ENCODE measurements around the gene CSK.
A peak's percentile ranks its signal among the peaks of the same experiment; 100 is the strongest.

CSK gene

GRCh38 chr15:74776821-74777768, 4.8 kb upstream of the CSK start:
- H3K79me2 ChIP-seq (ENCODE audit: insufficient read depth, low read length) = peaks cover 23% of the 10 kb centered on the region
- peak overlapping the region; percentile 93 for H3K4me2 ChIP-seq (ENCODE audit: low read depth, low read length, poor library complexity, severe bottlenecking)
- no peaks in the 10 kb centered on the region for H4K20me1 ChIP-seq (ENCODE audit: insufficient read depth, low read length, poor library complexity, severe bottlenecking)
- TF ChIP-seq CTCF (conservative IDR thresholded peaks at IDR 0.05; ENCODE audit: low read length) = no peak
- peak overlapping the region; percentile 81 for H3K9ac ChIP-seq (ENCODE audit: low read depth, low read length, poor library complexity, severe bottlenecking)
- no peaks in the 10 kb centered on the region for H3K9me3 ChIP-seq (ENCODE audit: insufficient read depth, low read depth, low read length)
- H3K4me1 ChIP-seq (ENCODE audit: insufficient read depth, low read length, poor library complexity, severe bottlenecking) = peaks cover 66% of the 10 kb centered on the region
- no peak overlapping the region for H2AFZ ChIP-seq (ENCODE audit: low read length)
- H3K9me2 ChIP-seq (replicated peaks; ENCODE audit: low read depth, low read length) = no peaks in the 10 kb centered on the region
- peak overlapping the region; percentile 61 for H3K4me3 ChIP-seq (ENCODE audit: low read length, poor library complexity, severe bottlenecking)
- H3K27me3 ChIP-seq (ENCODE audit: insufficient read depth, low read length, poor library complexity, severe bottlenecking) = no peaks in the 10 kb centered on the region
- H3K36me3 ChIP-seq (ENCODE audit: insufficient read depth, low read length) = no peaks in the 10 kb centered on the region
- peaks cover 14% of the 10 kb centered on the region for H3F3A ChIP-seq (ENCODE audit: low read depth)

- H3K27me3 ChIP-seq (ENCODE audit: insufficient read depth, low read length, poor library complexity, severe bottlenecking) = no peaks in the 10 kb centered on the region
- H3K4me1 ChIP-seq (ENCODE audit: insufficient read depth, low read length, poor library complexity, severe bottlenecking) = peaks cover 66% of the 10 kb centered on the region
- no peak for TF ChIP-seq EZH2phosphoT487 (IDR thresholded peaks at IDR 0.05; ENCODE audit: borderline replicate concordance)
- no peaks in the 10 kb centered on the region for H3K9me3 ChIP-seq (ENCODE audit: insufficient read depth, low read depth, low read length)
- no peaks in the 10 kb centered on the region for H3K9me2 ChIP-seq (replicated peaks; ENCODE audit: low read depth, low read length)
- no peaks in the 10 kb centered on the region for H3K36me3 ChIP-seq (ENCODE audit: insufficient read depth, low read length)
- peaks cover 5% of the 10 kb centered on the region for H4K20me1 ChIP-seq (ENCODE audit: insufficient read depth, low read length, poor library complexity, severe bottlenecking)
- H2AFZ ChIP-seq (ENCODE audit: low read length) = no peak overlapping the region
- H3K9ac ChIP-seq (ENCODE audit: low read depth, low read length, poor library complexity, severe bottlenecking) = peak overlapping the region; percentile 81
- H3K4me3 ChIP-seq (ENCODE audit: low read length, poor library complexity, severe bottlenecking) = peak overlapping the region; percentile 61
- peaks cover 14% of the 10 kb centered on the region for H3F3A ChIP-seq (ENCODE audit: low read depth)
- H3K79me2 ChIP-seq (ENCODE audit: insufficient read depth, low read length) = peaks cover 30% of the 10 kb centered on the region
- peak overlapping the region; percentile 93 for H3K4me2 ChIP-seq (ENCODE audit: low read depth, low read length, poor library complexity, severe bottlenecking)
These were observed 3.9 kb upstream of the CSK start for GRCh38 chr15:74777769-74778598.

- Histone ChIP-seq H3F3A (ENCODE audit: low read depth) (peaks cover 14% of the 10 kb centered on the region), H2AFZ (ENCODE audit: low read length) (no peak overlapping the region), H3K27me3 (ENCODE audit: insufficient read depth, low read length, poor library complexity, severe bottlenecking) (no peaks in the 10 kb centered on the region), H3K4me2 (ENCODE audit: low read depth, low read length, poor library complexity, severe bottlenecking) (peak overlapping the region; percentile 93), H3K4me3 (ENCODE audit: low read length, poor library complexity, severe bottlenecking) (no peak overlapping the region), H4K20me1 (ENCODE audit: insufficient read depth, low read length, poor library complexity, severe bottlenecking) (peaks cover 8% of the 10 kb centered on the region), H3K9me2 (replicated peaks; ENCODE audit: low read depth, low read length) (no peaks in the 10 kb centered on the region), H3K4me1 (ENCODE audit: insufficient read depth, low read length, poor library complexity, severe bottlenecking) (peaks cover 66% of the 10 kb centered on the region), H3K9me3 (ENCODE audit: insufficient read depth, low read depth, low read length) (no peaks in the 10 kb centered on the region), H3K79me2 (ENCODE audit: insufficient read depth, low read length) (peaks cover 36% of the 10 kb centered on the region), H3K36me3 (ENCODE audit: insufficient read depth, low read length) (no peaks in the 10 kb centered on the region), H3K9ac (ENCODE audit: low read depth, low read length, poor library complexity, severe bottlenecking) (peak overlapping the region; percentile 81)
- TF ChIP-seq EZH2phosphoT487 (IDR thresholded peaks at IDR 0.05; ENCODE audit: borderline replicate concordance) = no peak
- no peak for TF ChIP-seq CTCF (conservative IDR thresholded peaks at IDR 0.05; ENCODE audit: low read length)
These were observed 3.3 kb upstream of the CSK start for GRCh38 chr15:74778599-74778970.
